Suprapubic skin (tissue), 3 donors: ENCODE data around the gene KIRREL1.

Experiments used
- CTCF ChIP-seq, 2 donors: fragments of 200-600 bp in 1 of 2; fragments of 450-650 bp in 1 of 2; sonication (generic) in 1 of 2; IDR thresholded peaks; one replicate each; pipeline ENCODE4 v1.5.1; 2016 to 2019; ENCODE audit warnings: antibody characterized with exemption in 2 of 2, mild to moderate bottlenecking in 1 of 2, moderate library complexity in 1 of 2
- POLR2A ChIP-seq, 2 donors: fragments of 450-650 bp; IDR thresholded peaks; one replicate each; pipeline ENCODE4 v1.6.1; 2017; ENCODE audit warnings: antibody characterized with exemption in 2 of 2, mild to moderate bottlenecking in 2 of 2, moderate library complexity in 2 of 2

DNA sequence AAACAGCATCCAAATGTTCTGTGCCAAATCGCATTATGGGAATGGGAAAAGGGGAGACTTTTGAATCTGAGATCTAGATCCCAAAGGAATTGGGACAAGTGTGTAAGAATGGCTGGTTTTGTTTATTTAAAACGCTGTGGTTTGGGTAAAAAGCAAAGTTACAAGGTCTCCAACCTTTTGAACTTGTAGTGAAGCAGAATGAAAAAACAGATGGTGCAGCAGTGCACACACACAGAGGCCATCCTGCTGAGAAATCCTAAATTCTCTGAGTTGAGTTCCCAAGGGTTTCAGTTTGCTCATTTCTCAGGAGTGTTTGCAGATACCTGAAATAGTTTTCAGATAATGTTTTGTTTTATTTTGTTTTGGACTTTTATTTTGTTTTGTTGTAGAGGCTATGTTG lies 107.1 kb downstream of the KIRREL1 start:
- no peak for TF ChIP-seq CTCF (IDR thresholded peaks at IDR 0.05)
- no peak for TF ChIP-seq POLR2A (IDR thresholded peaks at IDR 0.05)
